ENCODE data around the gene BRSK1. TPM values are rescaled to one million over a fixed set of nuclear protein-coding genes. Genes with fewer than 3 reads are reported as not detected.

Gene BRSK1
- total RNA-seq, 1 donor from 2014 or later = 23.9 TPM

DNA sequence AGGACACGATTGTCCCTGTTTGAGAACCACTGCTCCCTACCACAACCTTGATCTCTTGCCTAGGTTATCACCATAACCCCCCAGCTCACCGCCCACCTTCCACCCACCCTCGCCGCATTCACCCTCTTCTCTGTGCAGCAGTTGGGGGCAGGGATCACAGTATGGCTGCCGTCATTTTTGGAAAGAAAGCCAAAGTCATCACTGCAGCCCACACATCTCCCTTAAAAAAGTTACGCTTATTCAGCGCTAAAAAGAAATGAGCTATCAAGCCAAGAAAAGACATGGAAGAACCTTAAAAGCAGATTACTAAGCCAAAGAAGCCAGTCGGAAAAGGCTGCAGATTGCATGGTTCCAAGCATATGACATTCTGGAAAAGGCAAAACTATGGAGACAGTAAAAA, 14.5 kb upstream of the BRSK1 start:
- DNase-seq (ENCODE audit: extremely low spot score, unreplicated experiment) = no peak

DNA sequence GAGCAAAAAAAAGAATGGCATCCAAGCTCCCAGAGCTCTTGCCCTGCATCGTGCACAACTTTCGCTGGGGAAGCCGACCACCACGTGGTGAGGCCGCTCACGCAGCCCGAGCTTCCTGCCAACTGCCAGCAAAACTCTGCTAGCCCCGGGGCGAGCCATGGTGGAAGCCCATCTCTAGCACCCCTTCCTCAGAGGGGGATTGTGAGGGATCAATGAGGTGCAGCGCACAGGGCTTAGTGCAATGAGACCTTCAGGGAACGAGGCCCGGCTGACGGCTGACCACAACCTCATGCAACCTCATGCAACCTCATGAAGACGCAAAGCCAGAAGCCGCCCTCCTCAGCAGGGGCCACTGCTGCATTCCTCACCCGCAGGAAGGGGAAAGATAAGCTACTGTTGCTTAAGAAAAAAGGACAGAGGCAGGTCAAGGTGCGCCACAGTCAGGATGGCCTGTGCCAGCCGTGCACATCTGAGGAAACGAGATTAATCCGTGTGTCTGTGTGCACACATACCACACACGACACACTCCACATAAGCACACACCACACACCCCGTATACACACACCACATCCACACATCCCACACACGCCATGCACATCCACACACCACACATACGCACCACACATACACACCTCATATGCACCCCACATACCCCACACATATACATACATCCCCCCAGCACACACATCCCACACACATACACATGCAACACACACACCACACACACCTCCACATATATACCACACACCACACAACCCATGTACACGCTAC, 13.4 kb upstream of the BRSK1 start:
- TF ChIP-seq, protein P1, sequence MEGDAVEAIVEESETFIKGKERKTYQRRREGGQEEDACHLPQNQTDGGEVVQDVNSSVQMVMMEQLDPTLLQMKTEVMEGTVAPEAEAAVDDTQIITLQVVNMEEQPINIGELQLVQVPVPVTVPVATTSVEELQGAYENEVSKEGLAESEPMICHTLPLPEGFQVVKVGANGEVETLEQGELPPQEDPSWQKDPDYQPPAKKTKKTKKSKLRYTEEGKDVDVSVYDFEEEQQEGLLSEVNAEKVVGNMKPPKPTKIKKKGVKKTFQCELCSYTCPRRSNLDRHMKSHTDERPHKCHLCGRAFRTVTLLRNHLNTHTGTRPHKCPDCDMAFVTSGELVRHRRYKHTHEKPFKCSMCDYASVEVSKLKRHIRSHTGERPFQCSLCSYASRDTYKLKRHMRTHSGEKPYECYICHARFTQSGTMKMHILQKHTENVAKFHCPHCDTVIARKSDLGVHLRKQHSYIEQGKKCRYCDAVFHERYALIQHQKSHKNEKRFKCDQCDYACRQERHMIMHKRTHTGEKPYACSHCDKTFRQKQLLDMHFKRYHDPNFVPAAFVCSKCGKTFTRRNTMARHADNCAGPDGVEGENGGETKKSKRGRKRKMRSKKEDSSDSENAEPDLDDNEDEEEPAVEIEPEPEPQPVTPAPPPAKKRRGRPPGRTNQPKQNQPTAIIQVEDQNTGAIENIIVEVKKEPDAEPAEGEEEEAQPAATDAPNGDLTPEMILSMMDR (IDR thresholded peaks at IDR 0.05) = no peak
- Mint-ChIP-seq H3K36me3 (ENCODE audit: unreplicated experiment) (peaks cover 25% of the 10 kb centered on the region), H3K9me3 (ENCODE audit: unreplicated experiment) (peaks cover 4% of the 10 kb centered on the region), H3K27me3 (ENCODE audit: unreplicated experiment) (no peaks in the 10 kb centered on the region), H3K4me3 (ENCODE audit: unreplicated experiment) (no peak overlapping the region), H3K27ac (ENCODE audit: unreplicated experiment) (no peak overlapping the region), H3K4me1 (ENCODE audit: unreplicated experiment) (no peaks in the 10 kb centered on the region)
- DNase-seq (ENCODE audit: extremely low spot score, unreplicated experiment) = no peak

More for the DNA sequence above, 14.5 kb upstream of the BRSK1 start:
- TF ChIP-seq, protein P1 (IDR thresholded peaks at IDR 0.05) = no peak
- H3K4me1 Mint-ChIP-seq (ENCODE audit: unreplicated experiment) = no peaks in the 10 kb centered on the region
- H3K4me3 Mint-ChIP-seq (ENCODE audit: unreplicated experiment) = no peak overlapping the region
- H3K36me3 Mint-ChIP-seq (ENCODE audit: unreplicated experiment) = peaks cover 23% of the 10 kb centered on the region
- no peak overlapping the region for H3K27ac Mint-ChIP-seq (ENCODE audit: unreplicated experiment)
- no peaks in the 10 kb centered on the region for H3K27me3 Mint-ChIP-seq (ENCODE audit: unreplicated experiment)
- H3K9me3 Mint-ChIP-seq (ENCODE audit: unreplicated experiment) = peaks cover 4% of the 10 kb centered on the region

DNA sequence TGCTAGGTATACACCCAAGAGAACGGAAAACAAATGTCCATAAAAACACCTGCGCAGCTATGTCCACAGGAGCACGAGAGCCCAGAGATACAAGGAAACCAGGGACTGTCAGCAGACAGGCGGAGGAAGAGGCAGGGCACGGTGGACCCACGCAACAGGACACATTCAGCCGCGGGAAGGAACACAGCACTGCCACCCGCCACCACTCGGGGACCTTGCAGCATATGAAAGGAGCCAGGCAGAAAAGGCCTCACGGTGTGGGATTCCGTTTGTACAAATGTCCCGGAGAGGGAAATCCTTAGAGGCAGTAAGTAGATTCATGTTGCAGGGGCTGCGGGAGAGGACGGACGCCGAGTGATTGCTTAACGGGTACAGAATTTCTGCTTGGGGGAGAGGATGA, 11.7 kb upstream of the BRSK1 start:
- no peak for DNase-seq (ENCODE audit: extremely low spot score, unreplicated experiment)
- Mint-ChIP-seq H3K27ac (ENCODE audit: unreplicated experiment) (no peak overlapping the region), H3K36me3 (ENCODE audit: unreplicated experiment) (peaks cover 22% of the 10 kb centered on the region), H3K9me3 (ENCODE audit: unreplicated experiment) (no peaks in the 10 kb centered on the region), H3K4me3 (ENCODE audit: unreplicated experiment) (no peak overlapping the region), H3K27me3 (ENCODE audit: unreplicated experiment) (no peaks in the 10 kb centered on the region), H3K4me1 (ENCODE audit: unreplicated experiment) (no peaks in the 10 kb centered on the region)
- TF ChIP-seq, protein P1 (IDR thresholded peaks at IDR 0.05) = no peak

DNA sequence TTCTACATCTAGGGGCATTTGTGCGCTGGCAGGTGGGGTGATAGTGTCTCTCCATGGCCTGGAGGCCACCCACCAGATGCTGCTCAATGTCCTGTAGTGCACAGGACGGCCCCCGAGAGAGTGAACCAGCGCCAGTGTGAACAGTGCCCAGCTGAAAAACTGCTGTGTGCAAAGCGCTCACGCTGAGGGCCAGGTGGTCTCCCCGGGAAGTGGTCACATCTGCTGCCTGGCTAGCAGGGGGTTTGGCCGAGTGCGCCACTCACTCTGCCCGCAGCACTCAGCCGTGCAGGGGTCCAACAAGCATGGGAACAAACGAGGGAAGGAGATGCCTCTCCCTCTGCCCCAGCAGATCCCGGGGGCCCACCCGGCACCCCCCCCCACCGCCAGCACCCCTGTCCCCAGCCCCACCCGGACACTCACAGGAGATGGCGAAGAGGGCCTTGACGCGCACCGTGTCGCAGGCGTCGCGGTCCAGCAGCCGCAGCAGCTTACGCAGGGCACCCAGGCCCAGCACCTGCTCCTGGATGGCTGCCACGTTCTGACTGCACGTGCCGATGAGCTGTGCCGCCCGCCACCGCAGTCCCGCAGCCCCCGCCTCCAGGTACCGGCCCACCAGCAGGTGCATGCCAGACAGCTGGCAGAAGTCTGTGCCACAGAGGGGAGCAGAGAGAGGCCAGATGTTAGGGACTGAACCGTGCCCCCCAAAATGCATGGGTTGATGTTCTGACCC, 9.7 kb upstream of the BRSK1 start:
- no peak overlapping the region for H3K4me3 Mint-ChIP-seq (ENCODE audit: unreplicated experiment)
- DNase-seq (ENCODE audit: extremely low spot score, unreplicated experiment) = no peak
- H3K27ac Mint-ChIP-seq (ENCODE audit: unreplicated experiment) = no peak overlapping the region
- H3K4me1 Mint-ChIP-seq (ENCODE audit: unreplicated experiment) = peaks cover 3% of the 10 kb centered on the region
- H3K27me3 Mint-ChIP-seq (ENCODE audit: unreplicated experiment) = no peaks in the 10 kb centered on the region
- TF ChIP-seq, protein P1 (IDR thresholded peaks at IDR 0.05) = no peak
- H3K9me3 Mint-ChIP-seq (ENCODE audit: unreplicated experiment) = no peaks in the 10 kb centered on the region
- peaks cover 23% of the 10 kb centered on the region for H3K36me3 Mint-ChIP-seq (ENCODE audit: unreplicated experiment)
